PFSK-1 (cell line): ENCODE data around the gene TECTA.

Source experiments
- POLR2AphosphoS5 ChIP-seq: IDR thresholded peaks from 2 replicates; pipeline ENCODE4 v1.6.1; 2012; ENCODE audit warnings: low read depth, mild to moderate bottlenecking, control low read depth, low read length, moderate library complexity
- SIN3A ChIP-seq: IDR thresholded peaks from 2 replicates; pipeline ENCODE4 v1.6.1; 2012; ENCODE audit warnings: mild to moderate bottlenecking, low read length, moderate library complexity, borderline replicate concordance; ENCODE audit not compliant: insufficient read depth
- TF ChIP-seq, protein P1 (sequence below), 2 experiments: IDR thresholded peaks; 2 replicates each; pipeline versions ENCODE4 v1.6.1 to v1.8.0; 2011 to 2012; ENCODE audit warnings: low read depth in 2 of 2, low read length in 2 of 2, control low read depth in 1 of 2, inconsistent platforms in 1 of 2, mild to moderate bottlenecking in 1 of 2, moderate library complexity in 1 of 2; ENCODE audit not compliant: insufficient read depth in 1 of 2

DNA sequence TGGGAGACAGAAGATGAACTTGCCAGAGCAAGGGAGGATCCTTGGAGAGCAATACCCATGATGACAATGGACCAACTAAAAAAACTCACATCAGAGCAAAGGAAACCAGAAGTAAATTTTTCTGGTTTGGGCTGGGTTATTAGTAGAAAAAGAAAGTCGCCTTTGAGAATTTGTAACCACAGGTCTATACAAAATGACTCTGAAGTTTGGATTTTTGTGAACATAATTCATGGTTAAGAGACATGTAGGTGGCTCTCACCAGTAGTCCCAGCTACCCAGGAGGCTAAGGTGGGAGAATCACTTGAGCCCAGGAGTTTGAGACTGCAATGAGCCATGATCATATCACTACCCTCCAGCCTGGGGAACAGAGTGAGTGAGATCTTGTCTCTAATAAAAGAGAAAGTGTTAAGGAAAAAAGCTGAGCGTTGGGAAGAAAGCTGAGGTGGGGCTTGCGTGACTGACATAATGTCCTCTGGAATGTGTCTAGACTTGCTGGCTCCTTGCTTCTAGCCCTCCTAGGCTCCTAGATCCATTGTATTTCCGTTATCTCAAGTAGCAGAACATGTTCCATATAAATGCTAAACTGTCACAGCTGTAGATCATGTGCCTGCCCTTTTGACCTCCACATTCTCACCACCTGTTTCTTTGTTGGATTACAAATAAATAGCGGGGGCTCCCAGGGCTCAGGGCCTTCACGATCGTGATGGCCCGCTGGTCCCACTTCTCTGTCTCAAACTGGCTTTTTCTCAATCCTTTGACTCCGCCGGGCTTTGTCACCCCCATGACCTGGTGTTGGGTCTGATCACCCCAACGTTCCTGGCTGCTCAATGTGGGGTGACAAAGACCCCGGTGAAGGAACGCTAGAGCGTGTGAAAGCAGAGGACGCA is 135.3 kb downstream of the TECTA start:
- TF ChIP-seq SIN3A = no peak
- TF ChIP-seq POLR2AphosphoS5 = no peak
- TF ChIP-seq, protein P1, sequence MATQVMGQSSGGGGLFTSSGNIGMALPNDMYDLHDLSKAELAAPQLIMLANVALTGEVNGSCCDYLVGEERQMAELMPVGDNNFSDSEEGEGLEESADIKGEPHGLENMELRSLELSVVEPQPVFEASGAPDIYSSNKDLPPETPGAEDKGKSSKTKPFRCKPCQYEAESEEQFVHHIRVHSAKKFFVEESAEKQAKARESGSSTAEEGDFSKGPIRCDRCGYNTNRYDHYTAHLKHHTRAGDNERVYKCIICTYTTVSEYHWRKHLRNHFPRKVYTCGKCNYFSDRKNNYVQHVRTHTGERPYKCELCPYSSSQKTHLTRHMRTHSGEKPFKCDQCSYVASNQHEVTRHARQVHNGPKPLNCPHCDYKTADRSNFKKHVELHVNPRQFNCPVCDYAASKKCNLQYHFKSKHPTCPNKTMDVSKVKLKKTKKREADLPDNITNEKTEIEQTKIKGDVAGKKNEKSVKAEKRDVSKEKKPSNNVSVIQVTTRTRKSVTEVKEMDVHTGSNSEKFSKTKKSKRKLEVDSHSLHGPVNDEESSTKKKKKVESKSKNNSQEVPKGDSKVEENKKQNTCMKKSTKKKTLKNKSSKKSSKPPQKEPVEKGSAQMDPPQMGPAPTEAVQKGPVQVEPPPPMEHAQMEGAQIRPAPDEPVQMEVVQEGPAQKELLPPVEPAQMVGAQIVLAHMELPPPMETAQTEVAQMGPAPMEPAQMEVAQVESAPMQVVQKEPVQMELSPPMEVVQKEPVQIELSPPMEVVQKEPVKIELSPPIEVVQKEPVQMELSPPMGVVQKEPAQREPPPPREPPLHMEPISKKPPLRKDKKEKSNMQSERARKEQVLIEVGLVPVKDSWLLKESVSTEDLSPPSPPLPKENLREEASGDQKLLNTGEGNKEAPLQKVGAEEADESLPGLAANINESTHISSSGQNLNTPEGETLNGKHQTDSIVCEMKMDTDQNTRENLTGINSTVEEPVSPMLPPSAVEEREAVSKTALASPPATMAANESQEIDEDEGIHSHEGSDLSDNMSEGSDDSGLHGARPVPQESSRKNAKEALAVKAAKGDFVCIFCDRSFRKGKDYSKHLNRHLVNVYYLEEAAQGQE (IDR thresholded peaks at IDR 0.05; ENCODE audit: insufficient read depth in 1 of 2, low read depth in 2 of 2, low read length in 2 of 2) = no peak
